Measurements from ENCODE around the gene SLC35A5.

- TF ChIP-seq CTCF (conservative IDR thresholded peaks at IDR 0.05) (no peak), ZFX (IDR thresholded peaks at IDR 0.05) (no peak)
Observed at GRCh38 chr3:112583105-112583504, 21.3 kb downstream of the SLC35A5 start.

All from C4-2B (cell line).